ENCODE data around the gene LOXL3. TPM values are rescaled to one million over a fixed set of nuclear protein-coding genes. Genes with fewer than 3 reads are reported as not detected.

The LOXL3 gene
- total RNA-seq, 1 experiment from 2014 or later = 4.1 TPM

DNA sequence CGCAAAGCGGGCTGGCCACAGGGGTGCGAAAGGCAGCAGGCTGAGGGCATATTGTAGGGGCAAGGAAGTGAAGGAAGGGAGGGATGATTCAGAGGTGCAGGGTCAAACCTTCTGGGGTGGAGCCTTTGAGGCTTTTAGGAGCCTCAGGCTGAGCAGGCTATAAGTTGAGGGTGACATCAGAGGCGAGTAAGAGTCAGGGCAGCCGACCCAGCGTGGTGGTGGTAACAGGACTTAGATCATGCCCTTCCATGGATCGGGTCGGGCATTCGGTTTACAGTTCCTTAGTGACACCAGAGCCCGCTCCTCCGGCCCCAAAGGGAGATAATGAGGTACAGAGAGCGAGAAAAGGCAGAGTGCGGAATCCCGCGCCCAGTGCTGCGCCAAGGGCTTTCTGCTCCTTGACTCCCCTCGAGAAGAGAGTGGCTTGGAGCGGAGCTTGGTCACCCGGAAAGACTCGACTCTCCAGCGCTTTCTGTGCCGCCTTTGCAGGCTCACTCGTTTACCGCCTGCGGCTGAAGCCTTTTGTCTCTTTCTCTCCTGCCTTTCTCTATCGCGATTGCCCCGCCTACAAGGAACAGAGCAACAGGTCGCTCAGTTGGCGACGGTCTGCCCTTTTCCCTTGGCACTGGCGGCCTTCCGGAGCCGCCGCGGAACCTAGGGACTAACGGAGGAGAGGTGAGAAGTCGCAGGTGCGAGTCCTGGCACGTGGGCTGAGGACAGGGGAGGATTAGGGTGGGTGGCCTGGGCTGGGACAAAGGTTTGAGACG lies 55.1 kb downstream of the LOXL3 start:
- ChIA-PET RAD21 (ENCODE audit: low non-redundant PET in 1 of 2, low total read pairs in 2 of 2, uncharacterized antibody in 2 of 2, unreplicated experiment in 2 of 2) (no interaction called here), CTCF (no interaction called here), POLR2A (no interaction called here)
- Histone ChIP-seq H3K4me2 (ENCODE audit: low read length) (no peak overlapping the region), H3K36me3 (ENCODE audit: control insufficient read depth in 1 of 2, insufficient read depth in 2 of 2, low read length in 2 of 2) (no peaks in the 10 kb centered on the region), H4K20me1 (ENCODE audit: insufficient read depth) (no peaks in the 10 kb centered on the region), H3K9me3 (ENCODE audit: control insufficient read depth in 1 of 2, insufficient read depth in 1 of 2, low read depth in 1 of 2, low read length in 2 of 2) (no peaks in the 10 kb centered on the region), H3K27ac (ENCODE audit: low read depth, low read length) (no peak overlapping the region), H3K9ac (ENCODE audit: low read length) (no peak overlapping the region), H3K79me2 (ENCODE audit: insufficient read depth, low read length) (no peaks in the 10 kb centered on the region), H3K27me3 (ENCODE audit: insufficient read depth, low read length) (no peaks in the 10 kb centered on the region), H2AFZ (ENCODE audit: low read depth, low read length, poor library complexity, severe bottlenecking) (no peak overlapping the region), H3K4me3 (replicated peaks in 1 of 2; ENCODE audit: low read depth in 1 of 2, low read length in 2 of 2) (no peak overlapping the region), H3K9me2 (ENCODE audit: insufficient read depth) (no peaks in the 10 kb centered on the region), H3K4me1 (ENCODE audit: control insufficient read depth in 1 of 2, insufficient read depth in 2 of 2, low read length in 2 of 2) (peaks cover 12 to 29% of the 10 kb centered on the region in 2 experiments)
- DNase-seq (ENCODE audit: low read depth, low spot score) (no peak), ATAC-seq (no peak)
- no TSS peak for BruUV-seq (replicated peaks)
- intact Hi-C loops (cut with micrococcal nuclease) = no loop called here
- TF ChIP-seq FOSL1 (IDR thresholded peaks at IDR 0.05; ENCODE audit: low read depth) = no peak
- TF ChIP-seq TCF7L2 (IDR thresholded peaks at IDR 0.05; ENCODE audit: borderline replicate concordance, extremely low read depth, insufficient read depth, insufficient read length) = no peak
- TF ChIP-seq EZH2 (IDR thresholded peaks at IDR 0.05) = no peak
- no peak for TF ChIP-seq EZH2phosphoT487 (IDR thresholded peaks at IDR 0.05; ENCODE audit: borderline replicate concordance)
- TF ChIP-seq, protein P1, sequence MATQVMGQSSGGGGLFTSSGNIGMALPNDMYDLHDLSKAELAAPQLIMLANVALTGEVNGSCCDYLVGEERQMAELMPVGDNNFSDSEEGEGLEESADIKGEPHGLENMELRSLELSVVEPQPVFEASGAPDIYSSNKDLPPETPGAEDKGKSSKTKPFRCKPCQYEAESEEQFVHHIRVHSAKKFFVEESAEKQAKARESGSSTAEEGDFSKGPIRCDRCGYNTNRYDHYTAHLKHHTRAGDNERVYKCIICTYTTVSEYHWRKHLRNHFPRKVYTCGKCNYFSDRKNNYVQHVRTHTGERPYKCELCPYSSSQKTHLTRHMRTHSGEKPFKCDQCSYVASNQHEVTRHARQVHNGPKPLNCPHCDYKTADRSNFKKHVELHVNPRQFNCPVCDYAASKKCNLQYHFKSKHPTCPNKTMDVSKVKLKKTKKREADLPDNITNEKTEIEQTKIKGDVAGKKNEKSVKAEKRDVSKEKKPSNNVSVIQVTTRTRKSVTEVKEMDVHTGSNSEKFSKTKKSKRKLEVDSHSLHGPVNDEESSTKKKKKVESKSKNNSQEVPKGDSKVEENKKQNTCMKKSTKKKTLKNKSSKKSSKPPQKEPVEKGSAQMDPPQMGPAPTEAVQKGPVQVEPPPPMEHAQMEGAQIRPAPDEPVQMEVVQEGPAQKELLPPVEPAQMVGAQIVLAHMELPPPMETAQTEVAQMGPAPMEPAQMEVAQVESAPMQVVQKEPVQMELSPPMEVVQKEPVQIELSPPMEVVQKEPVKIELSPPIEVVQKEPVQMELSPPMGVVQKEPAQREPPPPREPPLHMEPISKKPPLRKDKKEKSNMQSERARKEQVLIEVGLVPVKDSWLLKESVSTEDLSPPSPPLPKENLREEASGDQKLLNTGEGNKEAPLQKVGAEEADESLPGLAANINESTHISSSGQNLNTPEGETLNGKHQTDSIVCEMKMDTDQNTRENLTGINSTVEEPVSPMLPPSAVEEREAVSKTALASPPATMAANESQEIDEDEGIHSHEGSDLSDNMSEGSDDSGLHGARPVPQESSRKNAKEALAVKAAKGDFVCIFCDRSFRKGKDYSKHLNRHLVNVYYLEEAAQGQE (IDR thresholded peaks at IDR 0.05; ENCODE audit: low read depth) = no peak
- TF ChIP-seq CEBPB (IDR thresholded peaks at IDR 0.05; ENCODE audit: low read depth) = no peak
- TF ChIP-seq CBX3 (IDR thresholded peaks at IDR 0.05; ENCODE audit: low read depth) = no peak
- no peak for TF ChIP-seq POLR2A (IDR thresholded peaks at IDR 0.05; ENCODE audit: borderline replicate concordance, extremely low read depth, insufficient read depth, insufficient read length)
- TF ChIP-seq YY1 (IDR thresholded peaks at IDR 0.05; ENCODE audit: extremely low read depth, insufficient replicate concordance, low read depth, low read length) = no peak
